ENCODE data around the gene IL20RB. TPM values are rescaled to one million over a fixed set of nuclear protein-coding genes. Genes with fewer than 3 reads are reported as not detected.
"Not testable (repeated sequence)": the region's sequence is repeated elsewhere in the genome, so short reads cannot be mapped to it uniquely, and the experiment has no call there.

Gene IL20RB
- total RNA-seq, 1 experiment from 2014 or later, result 0.37 TPM

GRCh38 chr3:136969539-136969938 is 11.8 kb downstream of the IL20RB start:
- DNase-seq (ENCODE audit: low read depth, low spot score); in situ Hi-C loops (cut with HindIII; ENCODE audit: low pct_unique_long_range_greater_than_20kb, low sequenced_read_pairs): not testable (repeated sequence)

GRCh38 chr3:136973352-136973751 is 15.6 kb downstream of the IL20RB start:
- in situ Hi-C loops (cut with HindIII; ENCODE audit: low pct_unique_long_range_greater_than_20kb, low sequenced_read_pairs), result no loop called here

GRCh38 chr3:136974670-136975069 is 16.9 kb downstream of the IL20RB start:
- no peak for DNase-seq (ENCODE audit: low read depth, low spot score)
- in situ Hi-C loops (cut with HindIII; ENCODE audit: low pct_unique_long_range_greater_than_20kb, low sequenced_read_pairs), result no loop called here

More at GRCh38 chr3:136973352-136973751, 15.6 kb downstream of the IL20RB start:
- no peak for DNase-seq (ENCODE audit: low read depth, low spot score)

- no peak for DNase-seq (ENCODE audit: low read depth, low spot score)
- in situ Hi-C loops (cut with HindIII; ENCODE audit: low pct_unique_long_range_greater_than_20kb, low sequenced_read_pairs), result no loop called here
Measured at GRCh38 chr3:136979204-136979603, 21.4 kb downstream of the IL20RB start.

- DNase-seq (ENCODE audit: low read depth, low spot score), result no peak
- in situ Hi-C loops (cut with HindIII; ENCODE audit: low pct_unique_long_range_greater_than_20kb, low sequenced_read_pairs), result no loop called here
Measured at GRCh38 chr3:136979684-136980083, 21.9 kb downstream of the IL20RB start.

GRCh38 chr3:136982033-136982432 is 24.2 kb downstream of the IL20RB start:
- no peak for DNase-seq (ENCODE audit: low read depth, low spot score)
- in situ Hi-C loops (cut with HindIII; ENCODE audit: low pct_unique_long_range_greater_than_20kb, low sequenced_read_pairs), result no loop called here

- in situ Hi-C loops (cut with HindIII; ENCODE audit: low pct_unique_long_range_greater_than_20kb, low sequenced_read_pairs), result no loop called here
Measured at GRCh38 chr3:136982520-136983138, 24.8 kb downstream of the IL20RB start.

GRCh38 chr3:136984837-136985236 is 27.1 kb downstream of the IL20RB start:
- no peak for DNase-seq (ENCODE audit: low read depth, low spot score)
- in situ Hi-C loops (cut with HindIII; ENCODE audit: low pct_unique_long_range_greater_than_20kb, low sequenced_read_pairs), result no loop called here

More at GRCh38 chr3:136982520-136983138, 24.8 kb downstream of the IL20RB start:
- DNase-seq (ENCODE audit: low read depth, low spot score), result no peak

- in situ Hi-C loops (cut with HindIII; ENCODE audit: low pct_unique_long_range_greater_than_20kb, low sequenced_read_pairs); DNase-seq (ENCODE audit: low read depth, low spot score): not testable (repeated sequence)
Measured at GRCh38 chr3:136987398-136987980, 29.7 kb downstream of the IL20RB start.

- no peak for DNase-seq (ENCODE audit: low read depth, low spot score)
- in situ Hi-C loops (cut with HindIII; ENCODE audit: low pct_unique_long_range_greater_than_20kb, low sequenced_read_pairs), result no loop called here
Measured at GRCh38 chr3:136988651-136989050, 30.9 kb downstream of the IL20RB start.

GRCh38 chr3:136989781-136990524 is 32.2 kb downstream of the IL20RB start:
- in situ Hi-C loops (cut with HindIII; ENCODE audit: low pct_unique_long_range_greater_than_20kb, low sequenced_read_pairs), result no loop called here
- no peak for DNase-seq (ENCODE audit: low read depth, low spot score)

- in situ Hi-C loops (cut with HindIII; ENCODE audit: low pct_unique_long_range_greater_than_20kb, low sequenced_read_pairs), result no loop called here
- no peak for DNase-seq (ENCODE audit: low read depth, low spot score)
Measured at GRCh38 chr3:136990826-136991225, 33.0 kb downstream of the IL20RB start.

GRCh38 chr3:136992115-136992514 is 34.3 kb downstream of the IL20RB start:
- in situ Hi-C loops (cut with HindIII; ENCODE audit: low pct_unique_long_range_greater_than_20kb, low sequenced_read_pairs), result no loop called here

GRCh38 chr3:136994772-136995516 is 37.2 kb downstream of the IL20RB start:
- in situ Hi-C loops (cut with HindIII; ENCODE audit: low pct_unique_long_range_greater_than_20kb, low sequenced_read_pairs), result no loop called here
- peak; percentile 64 for DNase-seq (ENCODE audit: low read depth, low spot score)

More at GRCh38 chr3:136992115-136992514, 34.3 kb downstream of the IL20RB start:
- DNase-seq (ENCODE audit: low read depth, low spot score), result no peak

GRCh38 chr3:136995652-136996051 is 37.9 kb downstream of the IL20RB start:
- in situ Hi-C loops (cut with HindIII; ENCODE audit: low pct_unique_long_range_greater_than_20kb, low sequenced_read_pairs), result no loop called here
- no peak for DNase-seq (ENCODE audit: low read depth, low spot score)

GRCh38 chr3:137000039-137000438 is 42.3 kb downstream of the IL20RB start:
- DNase-seq (ENCODE audit: low read depth, low spot score), result no peak
- in situ Hi-C loops (cut with HindIII; ENCODE audit: low pct_unique_long_range_greater_than_20kb, low sequenced_read_pairs), result loop anchor here (25.0 kb wide), 1 partner anchor 238 kb away; the partner anchor contains the start of gene STAG1

GRCh38 chr3:137007376-137007775 is 49.6 kb downstream of the IL20RB start:
- not testable (repeated sequence) for DNase-seq (ENCODE audit: low read depth, low spot score)
- in situ Hi-C loops (cut with HindIII; ENCODE audit: low pct_unique_long_range_greater_than_20kb, low sequenced_read_pairs), result loop anchor here (25.0 kb wide), 1 partner anchor 245 kb away; the partner anchor contains the start of gene STAG1

- in situ Hi-C loops (cut with HindIII; ENCODE audit: low pct_unique_long_range_greater_than_20kb, low sequenced_read_pairs), result loop anchor here (25.0 kb wide), 1 partner anchor 246 kb away; the partner anchor contains the start of gene STAG1
- no peak for DNase-seq (ENCODE audit: low read depth, low spot score)
Measured at GRCh38 chr3:137008131-137008530, 50.3 kb downstream of the IL20RB start.
